ENCODE measurements around the gene VPS18. TPM values are rescaled to one million over a fixed set of nuclear protein-coding genes. Genes with fewer than 3 reads are reported as not detected.

The VPS18 gene
- total RNA-seq, 2 donors from 2014 or later, result 18.3 to 19.2 TPM

- peak overlapping the region; percentile 2 for H3K27ac ChIP-seq
Observed at GRCh38 chr15:40879609-40880008, 14.6 kb upstream of the VPS18 start.

GRCh38 chr15:40881351-40881750 lies 12.9 kb upstream of the VPS18 start:
- no peaks in the 10 kb centered on the region for H3K4me1 ChIP-seq
- TF ChIP-seq CTCF (IDR thresholded peaks at IDR 0.05), result no peak
- DNase-seq, result no peak
- intact Hi-C loops (cut with DNase I), result no loop called here
- H3K36me3 ChIP-seq, result no peaks in the 10 kb centered on the region
- H3K9me3 ChIP-seq, result no peaks in the 10 kb centered on the region
- no peaks in the 10 kb centered on the region for H3K27me3 ChIP-seq
- H3K27ac ChIP-seq, result no peak overlapping the region
- H3K9ac ChIP-seq (ENCODE audit: low read depth in 2 of 2, low read length in 2 of 2), result no peak overlapping the region
- no peak overlapping the region for H3K4me3 ChIP-seq

More at GRCh38 chr15:40879609-40880008, 14.6 kb upstream of the VPS18 start:
- no peaks in the 10 kb centered on the region for H3K27me3 ChIP-seq
- no peaks in the 10 kb centered on the region for H3K4me1 ChIP-seq
- no peaks in the 10 kb centered on the region for H3K36me3 ChIP-seq
- H3K4me3 ChIP-seq, result no peak overlapping the region
- no peaks in the 10 kb centered on the region for H3K9me3 ChIP-seq
- TF ChIP-seq CTCF (IDR thresholded peaks at IDR 0.05), result no peak
- intact Hi-C loops (cut with DNase I), result no loop called here
- peak; percentile 79 for DNase-seq
- no peak overlapping the region for H3K9ac ChIP-seq (ENCODE audit: low read depth in 2 of 2, low read length in 2 of 2)

- intact Hi-C loops (cut with DNase I), result no loop called here
- H3K27ac ChIP-seq, result no peak overlapping the region
- no peaks in the 10 kb centered on the region for H3K4me1 ChIP-seq
- no peak for TF ChIP-seq CTCF (IDR thresholded peaks at IDR 0.05)
- no peak for DNase-seq
- H3K27me3 ChIP-seq, result no peaks in the 10 kb centered on the region
- no peaks in the 10 kb centered on the region for H3K9me3 ChIP-seq
- no peak overlapping the region for H3K9ac ChIP-seq (ENCODE audit: low read depth in 2 of 2, low read length in 2 of 2)
- H3K4me3 ChIP-seq, result no peak overlapping the region
- H3K36me3 ChIP-seq, result no peaks in the 10 kb centered on the region
Observed at GRCh38 chr15:40886586-40886985, 7.7 kb upstream of the VPS18 start.

GRCh38 chr15:40889112-40889511 lies 5.1 kb upstream of the VPS18 start:
- intact Hi-C loops (cut with DNase I), result no loop called here
- no peak overlapping the region for H3K9ac ChIP-seq (ENCODE audit: low read depth in 2 of 2, low read length in 2 of 2)
- TF ChIP-seq CTCF (IDR thresholded peaks at IDR 0.05), result no peak
- H3K9me3 ChIP-seq, result no peaks in the 10 kb centered on the region
- DNase-seq, result no peak
- H3K4me3 ChIP-seq, result no peak overlapping the region
- no peaks in the 10 kb centered on the region for H3K36me3 ChIP-seq
- H3K27ac ChIP-seq, result no peak overlapping the region
- peaks cover 5% of the 10 kb centered on the region for H3K4me1 ChIP-seq
- no peaks in the 10 kb centered on the region for H3K27me3 ChIP-seq

- H3K27me3 ChIP-seq, result no peaks in the 10 kb centered on the region
- no peaks in the 10 kb centered on the region for H3K36me3 ChIP-seq
- no peak for DNase-seq
- no peak for TF ChIP-seq CTCF (IDR thresholded peaks at IDR 0.05)
- no peaks in the 10 kb centered on the region for H3K9me3 ChIP-seq
- H3K9ac ChIP-seq (ENCODE audit: low read depth in 2 of 2, low read length in 2 of 2), result no peak overlapping the region
- H3K4me1 ChIP-seq, result peaks cover 9% of the 10 kb centered on the region
- intact Hi-C loops (cut with DNase I), result loop anchor here (5.0 to 10.0 kb wide), 3 partner anchors 34 to 196 kb away; partner anchors contain the start of gene RAD51
- H3K27ac ChIP-seq, result no peak overlapping the region
- H3K4me3 ChIP-seq, result no peak overlapping the region
Observed at GRCh38 chr15:40891138-40891537, 3.1 kb upstream of the VPS18 start.

All from colonic mucosa (tissue), 4 donors.